ENCODE data around the gene PLCB1.
"Not testable (repeated sequence)": the region's sequence is repeated elsewhere in the genome, so short reads cannot be mapped to it uniquely, and the experiment has no call there.

PLCB1 gene

GRCh38 chr20:8402798-8403197 is 270.7 kb downstream of the PLCB1 start:
- no peak for DNase-seq (ENCODE audit: low read depth in 2 of 2)

- DNase-seq (ENCODE audit: low read depth in 2 of 2) = no peak
Measured at GRCh38 chr20:8404912-8405635, 273.0 kb downstream of the PLCB1 start.

DNA sequence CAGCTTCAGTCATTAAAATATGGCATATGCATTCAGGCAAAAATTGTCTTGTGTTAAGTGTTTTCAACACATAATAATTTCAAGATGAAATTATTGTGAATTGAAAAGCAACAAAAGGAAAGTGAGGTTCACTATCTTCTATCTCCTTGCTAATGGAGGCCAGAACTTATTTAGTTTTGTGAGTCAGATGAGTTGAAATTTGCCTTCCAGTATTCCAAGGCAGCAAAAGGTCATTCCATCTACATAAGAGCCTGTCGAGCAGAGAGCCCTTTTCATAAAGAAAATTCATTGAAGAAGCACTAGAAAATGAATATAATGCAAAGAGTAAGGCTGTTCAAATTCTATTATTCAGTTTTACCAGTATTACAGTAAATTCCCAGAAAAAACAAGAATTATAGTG is 274.3 kb downstream of the PLCB1 start:
- no peak for DNase-seq (ENCODE audit: low read depth in 2 of 2)

GRCh38 chr20:8408587-8409307 is 276.7 kb downstream of the PLCB1 start:
- no peak for DNase-seq (ENCODE audit: low read depth in 2 of 2)

GRCh38 chr20:8413691-8414090 is 281.6 kb downstream of the PLCB1 start:
- no peak for DNase-seq (ENCODE audit: low read depth in 2 of 2)

DNA sequence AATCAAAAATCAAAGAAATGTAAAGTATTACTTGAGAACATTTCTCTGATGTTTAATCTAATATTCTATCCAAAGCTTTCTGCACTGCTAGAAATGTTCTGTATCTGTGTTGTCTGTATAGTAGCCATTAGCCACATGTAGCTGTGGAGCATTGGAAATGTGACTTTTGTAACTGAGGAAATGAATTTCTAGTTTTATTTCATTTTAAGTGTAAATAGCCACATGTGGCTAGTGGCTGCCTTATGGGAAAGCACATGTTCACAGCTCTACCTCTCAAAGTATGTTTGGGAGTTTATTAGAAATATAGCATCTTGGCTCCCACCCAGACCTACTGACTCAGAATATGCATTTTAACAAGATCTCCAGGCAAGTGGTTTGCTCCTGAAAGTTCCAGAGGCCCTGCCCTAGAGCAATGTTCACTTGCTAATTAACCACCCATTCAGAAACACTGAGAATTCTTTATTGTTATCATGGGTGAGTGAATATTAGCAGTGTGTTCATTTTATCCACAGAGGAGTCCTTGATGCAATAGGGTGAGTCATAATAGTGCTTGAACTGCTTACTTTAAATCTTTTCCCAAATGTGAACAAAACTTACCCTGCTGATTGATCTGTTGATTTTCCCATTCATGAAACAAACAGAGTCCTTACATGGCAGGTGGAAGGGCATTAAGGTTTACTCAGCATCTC is 282.7 kb downstream of the PLCB1 start:
- no peak for DNase-seq (ENCODE audit: low read depth in 2 of 2)

DNA sequence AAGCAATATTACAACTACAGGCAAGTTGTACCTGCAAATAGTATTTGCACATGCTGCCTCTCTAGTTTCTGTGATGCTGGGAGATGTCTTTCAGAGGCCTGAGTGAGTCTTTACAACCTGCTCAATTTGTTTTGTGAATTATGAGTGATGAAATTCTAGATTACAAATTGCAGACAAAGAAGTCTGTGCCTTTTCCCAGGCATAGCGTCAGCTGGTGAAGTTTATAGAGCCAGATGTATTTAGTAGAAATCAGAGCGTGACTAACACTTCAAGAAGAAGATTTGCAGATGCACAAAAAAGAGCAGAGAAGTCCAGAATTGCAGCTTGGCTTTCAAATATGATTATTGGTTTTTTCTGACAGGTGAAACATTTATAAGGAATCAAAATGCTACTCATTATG is 289.9 kb downstream of the PLCB1 start:
- DNase-seq (ENCODE audit: low read depth in 2 of 2) = no peak

- DNase-seq (ENCODE audit: low read depth in 2 of 2) = no peak
Measured at GRCh38 chr20:8423482-8423881, 291.4 kb downstream of the PLCB1 start.

- no peak for DNase-seq (ENCODE audit: low read depth in 2 of 2)
Measured at GRCh38 chr20:8424010-8424409, 291.9 kb downstream of the PLCB1 start.

DNA sequence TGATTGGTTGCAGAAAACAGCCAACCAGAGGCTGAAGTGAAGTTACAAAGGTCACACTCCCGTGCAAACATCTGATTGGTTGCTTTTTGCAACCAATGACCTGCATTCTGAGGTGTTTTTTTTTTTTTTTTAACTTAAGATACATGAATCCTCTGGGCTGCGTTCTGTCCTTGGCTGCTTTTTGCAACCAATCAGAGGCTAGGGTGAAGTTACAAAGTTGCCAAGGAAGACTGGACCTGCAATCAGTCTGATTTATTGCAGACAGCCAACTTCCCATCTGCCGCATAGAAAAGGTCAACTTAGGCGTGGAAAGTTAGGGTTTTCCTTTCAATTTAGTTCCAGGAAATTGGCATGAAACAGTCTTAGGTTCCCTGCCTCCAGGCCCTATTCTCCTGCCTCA is 292.9 kb downstream of the PLCB1 start:
- DNase-seq (ENCODE audit: low read depth in 2 of 2) = no peak

DNA sequence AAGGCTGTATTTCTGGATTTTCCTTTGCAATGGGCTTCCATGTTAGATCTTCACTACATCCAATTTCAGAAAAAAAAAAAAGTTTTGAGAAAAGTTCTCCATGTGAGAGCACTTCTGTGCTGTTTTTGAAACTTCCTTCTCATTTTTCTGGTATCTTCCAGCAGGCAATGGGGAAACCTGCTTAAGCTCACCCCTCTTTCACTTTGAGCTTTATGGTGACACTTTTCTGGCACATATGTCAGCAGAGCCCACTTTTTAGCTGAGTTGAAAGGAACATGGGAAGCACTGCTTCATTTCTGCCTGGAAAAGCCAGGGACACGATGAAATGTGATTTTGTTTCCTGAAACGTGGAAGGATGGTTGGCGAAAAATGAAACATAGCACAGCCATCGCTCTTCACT is 293.7 kb downstream of the PLCB1 start:
- no peak for DNase-seq (ENCODE audit: low read depth in 2 of 2)

- no peak for DNase-seq (ENCODE audit: low read depth in 2 of 2)
Measured at GRCh38 chr20:8427419-8428040, 295.5 kb downstream of the PLCB1 start.

DNA sequence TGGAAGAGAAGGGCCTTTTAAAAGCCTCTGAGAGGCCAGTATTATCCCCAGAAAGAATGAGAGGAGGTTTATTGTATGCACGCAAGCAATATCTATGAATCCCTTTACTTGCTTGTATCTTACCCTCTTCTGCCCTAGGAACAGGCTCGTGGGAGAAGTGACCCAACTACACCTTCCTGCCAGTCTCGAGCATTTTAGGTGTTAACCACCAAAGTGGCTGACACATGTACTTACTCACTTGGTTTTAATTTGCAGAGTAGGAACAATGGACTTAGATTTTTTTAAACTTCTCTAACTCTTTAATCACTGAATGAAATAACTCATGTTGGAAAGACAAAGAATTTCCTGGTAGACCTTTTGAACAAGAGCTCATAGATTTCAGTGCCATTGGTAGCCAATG is 296.9 kb downstream of the PLCB1 start:
- DNase-seq (ENCODE audit: low read depth in 2 of 2) = no peak

DNA sequence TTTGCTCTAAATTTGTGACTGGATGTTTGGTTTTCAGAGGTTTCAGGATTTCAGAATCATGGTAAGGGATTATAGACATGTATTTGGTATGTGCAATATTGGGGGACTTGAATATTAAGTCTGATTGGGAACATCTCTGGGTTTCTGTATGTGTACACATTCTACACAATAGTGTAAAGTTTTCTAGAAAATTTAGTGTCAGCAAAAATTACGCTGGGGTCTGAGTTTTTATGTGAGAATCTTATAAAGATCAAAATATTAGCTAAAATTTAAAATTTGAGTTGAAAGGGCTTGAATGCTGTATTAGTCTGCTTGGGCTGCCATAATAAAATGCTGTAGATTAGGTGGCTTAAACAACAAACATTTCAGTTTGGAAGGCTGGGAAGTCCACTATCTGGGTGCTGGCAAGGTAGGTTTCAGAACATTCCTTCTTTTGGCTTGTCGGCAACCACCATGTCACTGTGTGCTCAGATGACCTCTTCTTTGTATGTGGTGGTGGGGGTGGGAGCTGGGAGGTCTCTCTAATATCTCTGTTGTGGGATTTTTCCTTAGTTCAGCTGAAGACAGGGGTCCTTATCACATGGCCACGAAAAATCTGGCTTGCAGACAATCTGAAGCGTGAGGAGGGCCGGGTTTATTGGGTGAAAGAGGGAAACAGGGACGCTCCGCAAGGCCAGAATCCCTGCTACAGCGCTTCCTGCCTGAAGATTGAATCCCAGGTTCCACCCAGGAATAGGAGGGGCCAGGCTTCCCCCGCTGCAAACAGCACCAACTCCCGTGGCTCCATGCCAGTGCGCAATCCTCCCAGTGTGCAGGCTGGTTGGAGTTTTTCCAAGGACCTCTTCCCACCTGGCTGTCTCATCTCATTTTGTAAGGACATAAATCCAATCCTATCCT is 299.7 kb downstream of the PLCB1 start:
- DNase-seq (ENCODE audit: low read depth in 2 of 2) = no peak

DNA sequence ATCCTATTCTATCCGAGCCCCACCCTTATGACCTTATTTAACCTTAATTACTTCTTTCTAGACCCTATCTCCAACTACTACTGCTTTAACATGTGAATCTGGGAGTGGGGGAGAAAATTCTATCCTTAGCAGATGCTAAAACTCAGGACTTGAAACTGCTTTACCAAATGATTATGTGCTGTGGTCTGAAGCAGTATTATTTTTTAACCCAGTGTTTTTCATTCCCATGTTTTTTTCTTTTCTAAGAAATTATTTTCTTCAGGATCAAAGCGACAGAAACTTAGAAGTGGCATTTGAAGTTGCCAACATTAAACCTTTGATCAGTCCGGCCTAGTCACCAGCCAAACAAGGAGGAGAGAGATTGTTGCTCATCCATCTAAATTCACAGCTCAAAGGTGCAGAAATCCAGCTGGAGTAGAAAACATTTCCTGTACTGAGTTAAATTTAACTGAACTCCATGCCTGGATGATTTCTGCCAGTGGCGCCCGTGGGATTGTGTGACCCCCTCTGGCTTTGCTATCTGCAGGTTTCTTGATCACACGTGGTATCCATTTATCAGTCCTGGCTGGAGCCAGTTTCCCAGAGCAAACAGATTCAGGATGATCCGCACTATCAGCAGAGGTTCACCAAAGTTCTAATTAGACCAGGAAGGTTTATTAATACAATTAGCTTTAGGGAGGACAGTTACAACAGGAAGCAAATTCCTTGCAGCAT is 300.5 kb downstream of the PLCB1 start:
- no peak for DNase-seq (ENCODE audit: low read depth in 2 of 2)

DNA sequence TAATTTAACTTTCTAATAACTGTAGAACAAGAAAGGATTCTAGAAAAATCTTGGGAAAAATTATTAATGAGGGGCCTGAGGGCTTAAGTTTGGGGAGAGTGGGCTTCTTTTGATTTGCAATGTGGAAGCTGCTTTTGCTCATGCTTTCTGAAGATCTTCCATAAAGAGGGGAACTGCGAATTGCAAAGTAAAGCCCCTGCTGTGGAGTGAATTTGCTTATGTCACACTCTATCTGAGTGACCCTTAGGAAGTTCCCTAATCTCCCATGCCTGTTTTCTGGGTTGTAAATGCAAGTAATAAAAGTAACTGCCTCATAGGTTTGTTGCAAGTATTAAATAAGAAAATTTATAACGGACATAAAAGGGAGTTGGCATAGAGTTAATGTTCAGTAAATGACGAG is 301.2 kb downstream of the PLCB1 start:
- DNase-seq (ENCODE audit: low read depth in 2 of 2) = no peak

DNA sequence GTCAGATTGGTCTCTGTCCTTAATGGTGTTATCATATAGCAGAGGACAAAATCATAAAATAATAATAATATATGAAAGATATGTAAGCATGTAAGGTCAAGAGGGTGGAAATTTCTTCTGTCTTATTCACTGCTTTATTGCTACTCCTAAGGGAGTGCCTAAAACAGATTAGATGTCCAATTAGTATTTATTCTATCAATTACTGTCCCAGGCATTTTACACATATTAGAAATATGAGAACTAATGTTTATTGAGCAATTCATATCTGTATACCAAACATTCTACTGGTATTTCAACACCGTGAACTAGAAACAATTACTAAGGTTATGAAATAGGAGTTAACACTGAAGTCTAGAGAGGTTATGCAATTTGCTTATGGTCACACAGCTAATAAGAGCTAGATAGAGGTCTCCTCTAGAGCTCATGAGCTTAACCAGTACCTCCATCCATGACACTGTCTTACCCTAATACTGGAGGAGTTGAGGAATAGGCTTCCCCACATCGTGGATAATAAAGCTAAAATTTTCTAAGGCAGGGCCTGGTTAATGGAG is 302.3 kb downstream of the PLCB1 start:
- no peak for DNase-seq (ENCODE audit: low read depth in 2 of 2)

DNA sequence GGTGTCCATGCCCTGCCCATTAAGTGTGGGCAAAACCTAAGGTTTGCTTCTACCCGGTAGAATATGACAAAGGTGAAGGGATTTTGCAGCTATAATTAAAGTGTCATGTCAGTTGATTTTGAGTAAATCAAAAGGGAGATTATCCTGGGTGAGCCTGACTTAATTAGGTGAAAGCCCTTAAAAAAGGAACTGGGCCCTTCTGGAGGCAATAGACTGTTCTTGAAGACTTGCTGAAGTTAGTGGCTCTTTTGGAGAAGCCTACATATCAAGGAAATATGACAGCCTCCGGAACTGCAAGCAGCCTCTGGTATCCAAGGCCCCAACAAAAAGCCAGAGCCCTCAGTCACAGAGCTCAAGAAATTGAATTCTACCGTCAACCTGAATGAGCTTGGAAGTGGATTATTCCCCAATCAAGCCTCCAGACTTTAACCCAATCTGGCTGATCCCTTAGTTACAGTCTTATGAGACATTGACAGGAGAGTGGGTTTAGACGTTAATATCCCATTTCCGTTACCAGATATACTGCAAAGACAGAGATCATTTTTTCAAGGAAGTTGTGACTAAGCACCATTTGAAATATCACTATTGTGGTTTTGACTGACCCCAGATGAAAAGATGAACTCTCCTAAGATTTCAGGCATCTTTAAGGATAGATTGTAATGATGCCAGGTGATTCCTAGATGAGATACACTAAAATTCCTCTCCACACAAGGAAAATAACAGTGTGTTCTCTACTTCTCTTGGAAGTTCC is 303.4 kb downstream of the PLCB1 start:
- DNase-seq (ENCODE audit: low read depth in 2 of 2) = no peak

- not testable (repeated sequence) for DNase-seq (ENCODE audit: low read depth in 2 of 2)
Measured at GRCh38 chr20:8436938-8437337, 304.9 kb downstream of the PLCB1 start.

GRCh38 chr20:8438748-8439147 is 306.7 kb downstream of the PLCB1 start:
- DNase-seq (ENCODE audit: low read depth in 2 of 2) = no peak

All from stimulated activated CD8-positive, alpha-beta memory T cell treated with anti-CD3 and anti-CD28 coated beads, Interleukin-2, amount 100 ng/mL, for 1 hour (primary cell).